B cell (primary cell): ENCODE data around the gene MMP24. TPM values are rescaled to one million over a fixed set of nuclear protein-coding genes. Genes with fewer than 3 reads are reported as not detected.

ENCODE experiments used
- ATAC-seq: fragments of 200-7000 bp; cut with Tn5 transposase; one replicate; pipeline ENCODE4 v1.10.0; 2021; ENCODE audit warnings: low read depth, mild to moderate bottlenecking, moderate number of reproducible peaks, moderate library complexity
- CTCF ChIA-PET: fragments of 350-600 bp; sonication (Branson Sonifier 250); formaldehyde crosslinking; loops from one replicate; lab custom pipeline; 2021; ENCODE audit warnings: antibody characterized with exemption, inconsistent platforms; lab: Charles Lee
- POLR2A ChIA-PET: fragments of 350-600 bp; sonication (Branson Sonifier 250); formaldehyde crosslinking; loops from one replicate; lab custom pipeline; 2021; ENCODE audit warnings: antibody characterized with exemption; lab: Charles Lee
- DNase-seq: peaks from one replicate; pipeline ENCODE4 v3.0.0; 2013
- H2AFZ ChIP-seq: 2 replicates; pipeline ENCODE4 v1.6.1; 2012; ENCODE audit warnings: mild to moderate bottlenecking, low read depth, low read length; ENCODE audit not compliant: insufficient read depth, poor library complexity, severe bottlenecking
- H3K27ac ChIP-seq, 2 donors: 1 replicate in 1 of 2; 2 replicates in 1 of 2; pipeline ENCODE4 v1.5.1; 2012 to 2013; ENCODE audit warnings: low read length in 2 of 2, mild to moderate bottlenecking in 2 of 2, moderate library complexity in 1 of 2
- H3K27me3 ChIP-seq, 4 experiments: fragments of 200-600 bp in 1 of 4; sonication (generic) in 1 of 4; replicated peaks in 1 of 4; 1 replicate in 2 of 4; 2 replicates in 2 of 4; pipeline versions ENCODE4 v1.6.1 to v1.7.0; 2013 to 2016; ENCODE audit warnings: low read length in 3 of 4, mild to moderate bottlenecking in 2 of 4, mixed read lengths in 1 of 4, moderate library complexity in 1 of 4; ENCODE audit not compliant: insufficient read depth in 4 of 4, control insufficient read depth in 3 of 4; ENCODE audit errors: control extremely low read depth in 1 of 4
- H3K36me3 ChIP-seq, 2 experiments: replicated peaks in 1 of 2; 1 replicate in 1 of 2; 2 replicates in 1 of 2; pipeline versions ENCODE4 v1.6.1 to v1.7.1; 2013; ENCODE audit warnings: low read length in 1 of 2; ENCODE audit not compliant: insufficient read depth in 2 of 2, control insufficient read depth in 1 of 2; ENCODE audit errors: control extremely low read depth in 1 of 2, extremely low read depth in 1 of 2
- H3K4me1 ChIP-seq, 2 donors: fragments of 200-600 bp in 1 of 2; sonication (generic) in 1 of 2; 1 replicate in 1 of 2; 2 replicates in 1 of 2; pipeline versions ENCODE4 v1.5.1 to v1.6.1; 2013 to 2017; ENCODE audit warnings: low read length in 2 of 2; ENCODE audit not compliant: control insufficient read depth in 2 of 2, insufficient read depth in 2 of 2
- H3K4me2 ChIP-seq: replicated peaks from 2 replicates; pipeline ENCODE3; 2012; ENCODE audit warnings: mild to moderate bottlenecking, low read depth, low read length; ENCODE audit not compliant: poor library complexity, severe bottlenecking
- H3K4me3 ChIP-seq, 5 experiments: fragments of 200-600 bp in 1 of 5; sonication (generic) in 1 of 5; 1 replicate in 3 of 5; 2 replicates in 2 of 5; pipeline versions ENCODE4 v1.5.1 to v1.7.0; 2011 to 2016; ENCODE audit warnings: low read length in 4 of 5, mild to moderate bottlenecking in 4 of 5, low read depth in 2 of 5, control low read depth in 1 of 5, moderate library complexity in 1 of 5; ENCODE audit not compliant: insufficient read depth in 1 of 5; ENCODE audit errors: control extremely low read depth in 1 of 5, extremely low read depth in 1 of 5
- H3K79me2 ChIP-seq: fragments of 200-600 bp; sonication (generic); one replicate; pipeline ENCODE4 v1.6.0; 2016; ENCODE audit warnings: low read length; ENCODE audit not compliant: control insufficient read depth, insufficient read depth
- H3K9ac ChIP-seq: fragments of 200-600 bp; sonication (generic); 2 replicates; pipeline ENCODE4 v1.6.1; 2017; ENCODE audit warnings: mild to moderate bottlenecking, low read length, moderate library complexity
- H3K9me3 ChIP-seq, 3 donors: one replicate each; pipeline versions ENCODE4 v1.6.1 to v1.7.1; 2013; ENCODE audit warnings: low read length in 2 of 3; ENCODE audit not compliant: control insufficient read depth in 2 of 3, insufficient read depth in 1 of 3; ENCODE audit errors: control extremely low read depth in 1 of 3
- H4K20me1 ChIP-seq: 2 replicates; pipeline ENCODE4 v1.6.0; 2012; ENCODE audit warnings: mild to moderate bottlenecking, low read length; ENCODE audit not compliant: insufficient read depth, control insufficient read depth, poor library complexity, severe bottlenecking
- H3K27ac Mint-ChIP-seq: one replicate; pipeline ENCODE4 v1.8.0; 2021; ENCODE audit warnings: mixed read lengths
- H3K27me3 Mint-ChIP-seq: one replicate; pipeline ENCODE4 v1.8.0; 2021; ENCODE audit warnings: mixed read lengths
- H3K4me1 Mint-ChIP-seq: one replicate; pipeline ENCODE4 v1.8.0; 2021; ENCODE audit warnings: mixed read lengths
- H3K4me3 Mint-ChIP-seq: one replicate; pipeline ENCODE4 v1.8.0; 2021; ENCODE audit warnings: mixed read lengths
- H3K9me3 Mint-ChIP-seq: one replicate; pipeline ENCODE4 v1.8.0; 2022; ENCODE audit warnings: mixed read lengths; ENCODE audit not compliant: insufficient read depth
- CTCF ChIP-seq: fragments of 200-600 bp; IDR thresholded peaks from one replicate; pipeline ENCODE4 v1.8.0; 2022; ENCODE audit warnings: antibody characterized with exemption, mild to moderate bottlenecking
- EZH2 ChIP-seq: IDR thresholded peaks from 2 replicates; pipeline ENCODE4 v1.6.1; 2012; ENCODE audit warnings: borderline replicate concordance, low read depth, mild to moderate bottlenecking, moderate library complexity, low read length; ENCODE audit not compliant: insufficient read depth, poor library complexity, severe bottlenecking
- WGBS: methylation state at CpG from one replicate; pipeline ENCODE4 v1.1.5; 2013; ENCODE audit warnings: missing lambda C conversion rate; ENCODE audit not compliant: insufficient coverage; 5-methylcytosine and 5-hydroxymethylcytosine counted together
- intact Hi-C: fragments of 100-400 bp; cut with micrococcal nuclease; formaldehyde crosslinking; loops from one replicate; pipeline ENCODE4 v1.10.0; 2022
- polyA plus RNA-seq: library from polyadenylated mRNA; depleted of rRNA; stranded (reverse); fragments of >200 nt; gene quantifications from 2 replicates; pipeline ENCODE4 v1.2.3, GENCODE V29; 2012
- total RNA-seq, 2 donors: library from RNA; stranded (reverse); fragments of 120-200 nt in 1 of 2; gene quantifications; 1 replicate in 1 of 2; 2 replicates in 1 of 2; pipeline versions ENCODE4 v1.2.3 to v1.2.4, GENCODE V29; 2013 to 2022

The MMP24 gene
- total and polyA plus RNA-seq, 2 donors (not counting 1 experiment from before 2014, with no cell fraction given) = not detected

GRCh38 chr20:35290186-35290886 lies 63.8 kb downstream of the MMP24 start:
- Mint-ChIP-seq H3K27ac (no peak overlapping the region), H3K9me3 (no peaks in the 10 kb centered on the region), H3K27me3 (peaks cover 18% of the 10 kb centered on the region), H3K4me3 (no peak overlapping the region), H3K4me1 (peaks cover 7% of the 10 kb centered on the region)
- Histone ChIP-seq H3K4me2 (no peak overlapping the region), H4K20me1 (no peaks in the 10 kb centered on the region), H3K9me3 (no peaks in the 10 kb centered on the region), H3K36me3 (no peaks in the 10 kb centered on the region), H3K27me3 (peaks cover 0 to 6% (median 3%) of the 10 kb centered on the region in 4 experiments), H3K79me2 (no peaks in the 10 kb centered on the region), H3K27ac (no peak overlapping the region), H3K9ac (no peak overlapping the region), H3K4me1 (no peaks in the 10 kb centered on the region), H2AFZ (no peak overlapping the region), H3K4me3 (no peak overlapping the region)
- CTCF ChIA-PET = interaction anchor here (0.8 to 5.3 kb wide), 3 partner anchors 14 to 35 kb away, joined by 3 to 20 read pairs (median 3); no protein-coding TSS in a partner anchor
- ATAC-seq (no peak), DNase-seq (no peak)
- intact Hi-C loops = no loop called here
- WGBS = 87% methylated on average over 5 of the region's 7 CpGs
- TF ChIP-seq EZH2 (no peak), CTCF (no peak)
- POLR2A ChIA-PET = no interaction called here

- 90% methylated on average over 5 of the region's 7 CpGs for WGBS
- Mint-ChIP-seq H3K4me3 (no peak overlapping the region), H3K27me3 (peaks cover 24% of the 10 kb centered on the region), H3K9me3 (no peaks in the 10 kb centered on the region), H3K27ac (no peak overlapping the region), H3K4me1 (peaks cover 2% of the 10 kb centered on the region)
- no peaks in the 10 kb centered on the region for H3K4me1 ChIP-seq
- no peaks in the 10 kb centered on the region for H3K9me3 ChIP-seq
- intact Hi-C loops = no loop called here
- no peaks in the 10 kb centered on the region for H3K36me3 ChIP-seq
- DNase-seq (no peak), ATAC-seq (no peak)
- peaks cover 0 to 6% (median 3%) of the 10 kb centered on the region in 4 experiments for H3K27me3 ChIP-seq
- H4K20me1 ChIP-seq = no peaks in the 10 kb centered on the region
- H3K4me3 ChIP-seq = no peak overlapping the region
- H3K27ac ChIP-seq = no peak overlapping the region
- no peak for TF ChIP-seq EZH2
- no peak for TF ChIP-seq CTCF
- H3K4me2 ChIP-seq = no peak overlapping the region
- no peaks in the 10 kb centered on the region for H3K79me2 ChIP-seq
- no peak overlapping the region for H2AFZ ChIP-seq
- ChIA-PET POLR2A (no interaction called here), CTCF (interaction anchor here (5.3 kb wide), 1 partner anchor 14 kb away, joined by 20 read pairs; no protein-coding TSS in a partner anchor)
- H3K9ac ChIP-seq = no peak overlapping the region
Measured at GRCh38 chr20:35290887-35291417, 64.5 kb downstream of the MMP24 start.
